Measurements from ENCODE around the gene KIF26A.
A peak's percentile ranks its signal among the peaks of the same experiment; 100 is the strongest.

The KIF26A gene

DNA sequence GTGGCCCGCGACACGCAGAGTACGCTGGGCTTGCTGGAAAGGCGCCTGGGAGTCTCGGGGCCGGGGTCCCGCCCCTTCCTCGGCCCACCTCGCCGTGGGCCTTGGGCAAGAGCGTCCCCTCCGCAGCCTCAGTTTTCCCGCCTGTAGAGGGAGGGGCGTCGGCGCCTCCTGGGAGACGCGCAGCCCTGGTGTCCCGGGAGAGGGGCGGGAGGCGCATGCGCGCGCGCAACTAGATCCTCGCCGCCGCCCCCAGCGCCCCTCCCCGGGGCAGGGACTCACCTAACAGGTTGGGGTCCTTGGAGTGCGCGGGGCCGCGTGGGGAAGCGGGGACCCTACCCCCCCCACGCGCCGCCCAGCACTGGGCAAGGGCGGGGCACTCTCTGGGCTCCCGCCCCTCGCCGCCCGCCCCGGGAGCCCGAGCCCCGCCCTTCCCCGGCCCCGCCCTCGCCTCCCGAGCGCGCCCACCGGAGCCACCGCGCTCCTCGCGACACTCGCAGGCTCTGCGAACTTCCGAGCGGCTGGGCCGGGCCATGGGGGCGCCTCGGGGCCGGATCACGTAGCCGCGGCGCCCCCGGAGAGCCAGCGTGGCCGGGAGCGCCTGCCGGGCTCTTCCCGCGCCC is at the start of gene KIF26A:
TSS of gene KIF26A (plus strand) at position 490 of the 620 bp plus-strand sequence. CDS start 136 bp downstream, outside the sequence.
- peak in 5 of 10 donors; percentile 9 to 86 (median 74) for DNase-seq
- intact Hi-C loops (cut with DNase I): loop anchor here (5.0 kb wide), 1 partner anchor 234 kb away; no protein-coding TSS in a partner anchor

GRCh38 chr14:104090071-104090748 is 48.2 kb upstream of the KIF26A start:
- intact Hi-C loops (cut with DNase I): loop anchor here (5.0 kb wide), 1 partner anchor 42 kb away; no protein-coding TSS in a partner anchor

GRCh38 chr14:104091061-104091926 is 47.1 kb upstream of the KIF26A start:
- peak in 5 of 10 donors; percentile 5 to 67 (median 46) for DNase-seq
- intact Hi-C loops (cut with DNase I): loop anchor here (5.0 kb wide), 1 partner anchor 41 kb away; no protein-coding TSS in a partner anchor

More at GRCh38 chr14:104090071-104090748, 48.2 kb upstream of the KIF26A start:
- peak in 5 of 10 donors; percentile 3 to 79 (median 51) for DNase-seq

- peak in 6 of 10 donors; percentile 5 to 85 (median 48) for DNase-seq
- intact Hi-C loops (cut with DNase I): loop anchor here (5.0 kb wide), 1 partner anchor 40 kb away; no protein-coding TSS in a partner anchor
Measured at GRCh38 chr14:104091927-104092771, 46.2 kb upstream of the KIF26A start.

GRCh38 chr14:104092931-104093365 is 45.4 kb upstream of the KIF26A start:
- peak in 5 of 10 donors; percentile 5 to 78 (median 59) for DNase-seq
- intact Hi-C loops (cut with DNase I): loop anchor here (5.0 kb wide), 1 partner anchor 39 kb away; no protein-coding TSS in a partner anchor

- peak in 5 of 10 donors; percentile 4 to 68 (median 44) for DNase-seq
- intact Hi-C loops (cut with DNase I): loop anchor here (5.0 kb wide), 1 partner anchor 39 kb away; no protein-coding TSS in a partner anchor
Measured at GRCh38 chr14:104093366-104094055, 44.9 kb upstream of the KIF26A start.

GRCh38 chr14:104094056-104094708 is 44.2 kb upstream of the KIF26A start:
- DNase-seq: peak in 4 of 10 donors; percentile 5 to 79 (median 51)
- intact Hi-C loops (cut with DNase I): loop anchor here (5.0 kb wide), 1 partner anchor 38 kb away; no protein-coding TSS in a partner anchor

DNA sequence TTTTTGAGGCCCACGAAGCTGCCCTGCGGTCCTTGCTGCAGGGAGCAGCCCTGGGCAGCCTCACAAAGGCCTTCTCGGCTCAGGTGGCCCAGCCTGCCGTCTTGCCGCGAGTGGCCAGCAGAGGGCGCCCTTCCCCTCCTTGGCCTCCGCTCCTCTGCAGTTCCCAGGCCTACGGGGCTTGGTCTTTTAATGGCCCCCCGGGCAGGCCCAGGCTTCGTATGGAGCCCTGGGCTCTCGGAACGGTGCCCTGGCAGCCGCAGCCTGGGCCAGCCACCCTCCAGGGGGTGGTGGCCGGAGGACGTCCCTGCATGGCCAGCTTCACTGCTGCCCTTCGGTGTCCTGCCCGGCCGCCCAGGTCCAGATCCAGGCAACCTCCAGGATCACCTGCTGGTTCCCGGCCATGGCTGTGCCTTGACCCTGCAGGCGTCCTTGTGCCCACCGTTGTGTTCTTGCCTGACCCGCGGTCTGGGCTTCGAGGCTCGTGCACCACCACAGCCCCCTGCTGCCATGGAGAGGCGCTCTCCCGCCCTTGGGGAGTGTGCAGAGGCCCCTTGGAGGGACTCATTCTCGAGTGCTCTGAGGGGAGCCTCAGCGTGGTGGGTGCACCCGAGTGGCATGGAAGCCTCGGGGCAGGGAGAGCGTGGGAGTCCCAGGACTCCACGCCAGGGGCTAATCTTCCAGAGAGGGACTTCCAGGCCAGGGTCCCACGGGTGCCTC is 43.5 kb upstream of the KIF26A start:
- intact Hi-C loops (cut with DNase I): loop anchor here (5.0 kb wide), 1 partner anchor 37 kb away; no protein-coding TSS in a partner anchor
- DNase-seq: peak; percentile 47 to 95 (median 75)

DNA sequence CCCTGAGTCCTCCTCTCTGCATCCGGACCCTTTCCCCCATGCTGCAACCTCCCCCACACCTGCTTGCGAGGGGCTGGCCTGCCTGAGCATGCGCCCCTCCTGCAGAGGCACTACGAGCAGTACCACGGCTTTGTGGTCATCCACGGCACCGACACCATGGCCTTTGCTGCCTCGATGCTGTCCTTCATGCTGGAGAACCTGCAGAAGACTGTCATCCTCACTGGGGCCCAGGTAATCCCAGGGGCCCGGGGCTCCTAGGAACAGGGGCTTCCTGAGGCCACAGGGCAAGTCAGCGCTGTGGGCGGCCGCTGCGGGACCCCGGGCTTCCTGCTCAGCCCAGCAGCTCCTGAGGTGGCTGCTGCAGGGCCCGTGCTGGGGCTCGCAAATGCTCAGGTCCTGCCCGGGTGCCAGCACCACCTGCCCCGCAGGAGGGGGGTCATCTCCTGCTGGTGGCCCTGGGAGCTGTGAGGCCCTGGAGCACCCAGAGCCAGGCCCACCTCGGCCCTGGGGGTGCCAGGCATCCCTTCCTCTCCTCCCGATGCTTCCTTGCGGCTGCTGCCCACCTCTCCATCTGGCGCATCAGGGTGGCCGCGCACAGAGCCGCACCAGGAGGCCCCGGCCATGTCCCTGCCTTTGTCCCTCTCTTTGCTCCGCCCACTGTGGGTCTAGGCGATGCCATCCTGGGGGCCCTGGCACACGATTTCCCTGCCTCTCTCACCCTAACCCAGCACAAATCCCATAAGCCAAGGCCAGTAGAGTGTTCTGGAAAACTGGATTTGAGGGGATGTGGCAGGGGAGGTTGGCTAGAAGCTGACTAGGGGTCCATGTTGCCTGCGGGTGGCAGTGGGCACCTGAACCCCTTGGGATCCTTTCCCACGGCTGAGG is 42.7 kb upstream of the KIF26A start:
- intact Hi-C loops (cut with DNase I): no loop called here
- peak in 4 of 10 donors; percentile 5 to 82 (median 61) for DNase-seq

- peak in 3 of 10 donors; percentile 47 to 65 (median 52) for DNase-seq
- intact Hi-C loops (cut with DNase I): no loop called here
Measured at GRCh38 chr14:104096318-104096717, 42.1 kb upstream of the KIF26A start.

DNA sequence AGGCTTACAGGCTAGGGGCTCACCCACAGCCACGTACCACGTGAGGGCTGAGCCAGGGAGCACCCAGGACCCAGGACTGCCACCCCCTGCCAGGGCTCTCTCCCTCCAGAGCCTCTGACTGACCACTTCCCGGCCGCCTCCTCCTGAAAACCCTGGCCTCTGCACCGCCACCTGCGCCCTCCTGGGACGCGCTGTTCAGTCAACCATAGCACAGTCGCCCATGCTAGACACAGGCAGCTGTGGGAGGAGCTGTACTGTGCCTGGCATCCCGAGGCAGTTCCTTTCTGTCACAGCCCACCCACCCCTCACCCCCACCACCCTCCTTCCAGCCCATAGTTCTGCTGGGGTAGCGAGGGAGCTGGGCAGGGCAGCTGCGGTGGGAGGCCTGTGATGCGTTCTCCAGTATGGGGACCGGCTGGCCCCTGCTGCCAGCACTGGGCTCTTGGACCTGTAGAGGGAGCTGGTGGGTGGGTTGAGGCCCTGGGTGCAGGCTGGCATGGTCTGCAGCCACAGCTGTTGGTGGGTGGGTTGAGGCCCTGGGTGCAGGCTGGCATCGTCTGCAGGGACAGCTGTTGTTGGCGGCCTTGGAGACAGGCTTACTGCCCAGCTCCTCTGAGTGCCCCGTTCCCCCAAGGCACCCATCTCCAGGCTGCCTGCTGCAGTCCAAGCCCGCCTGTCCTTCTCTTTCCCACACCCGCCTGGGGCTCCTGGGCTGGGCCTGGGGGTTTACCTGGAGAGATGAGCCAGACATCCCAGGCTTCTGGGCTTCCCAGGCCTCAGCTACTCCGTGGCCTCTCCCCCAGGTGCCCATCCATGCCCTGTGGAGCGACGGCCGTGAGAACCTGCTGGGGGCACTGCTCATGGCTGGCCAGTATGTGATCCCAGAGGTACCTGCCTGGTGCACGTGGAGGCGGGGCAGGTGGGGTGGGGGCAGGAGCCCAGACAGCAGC is 41.4 kb upstream of the KIF26A start:
- DNase-seq: peak in 3 of 10 donors; percentile 78 to 89 (median 87)
- intact Hi-C loops (cut with DNase I): no loop called here

GRCh38 chr14:104098272-104099095 is 39.9 kb upstream of the KIF26A start:
- peak in 4 of 10 donors; percentile 3 to 83 (median 47) for DNase-seq
- intact Hi-C loops (cut with DNase I): no loop called here

DNA sequence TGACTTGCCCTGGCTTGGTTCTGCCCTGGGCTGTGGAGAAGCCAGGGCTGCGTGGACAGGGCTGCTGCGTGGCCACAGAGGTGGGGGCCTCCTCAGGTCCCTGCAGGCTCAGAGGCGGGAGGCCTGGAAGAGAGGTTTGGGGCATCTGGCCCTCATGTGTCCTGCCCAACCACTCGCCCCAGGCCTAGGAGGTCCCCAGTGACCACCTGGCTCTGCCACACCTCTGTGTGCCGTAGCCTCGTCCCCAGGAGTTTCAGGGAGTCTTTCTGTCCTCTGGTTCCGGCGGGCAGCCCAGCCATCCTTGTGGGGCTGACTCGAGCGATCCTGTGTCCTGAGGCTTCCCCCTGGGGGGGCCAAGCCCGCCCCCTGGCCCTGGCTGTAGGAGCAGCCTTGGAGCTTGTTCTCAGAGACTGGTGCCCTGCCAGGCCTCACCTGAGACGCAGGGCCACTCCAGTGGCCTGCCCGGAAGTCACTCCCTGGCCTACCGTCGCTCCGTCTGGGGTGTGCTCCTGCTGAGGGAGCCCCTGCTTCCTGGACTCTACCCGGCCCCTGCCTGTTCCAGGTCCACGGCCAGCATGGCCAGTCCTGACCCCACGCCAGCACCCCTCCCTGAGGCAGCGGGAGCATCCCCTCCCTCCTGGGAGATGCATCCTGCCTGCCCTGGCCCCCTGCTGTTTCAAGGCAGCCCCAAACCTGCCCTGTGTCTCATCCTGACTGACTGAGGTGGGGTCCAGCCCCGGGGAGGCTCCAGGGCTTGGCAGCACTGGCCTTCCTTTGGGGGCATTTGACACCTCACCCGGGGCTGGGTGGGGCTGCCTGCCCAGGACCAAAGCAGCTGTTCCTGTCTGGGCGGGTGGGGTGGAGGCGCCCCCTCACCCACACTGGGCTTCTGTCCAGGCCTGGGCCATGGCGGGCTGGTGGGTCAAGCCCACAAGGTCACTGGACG is 39.0 kb upstream of the KIF26A start:
- peak in 4 of 10 donors; percentile 3 to 74 (median 64) for DNase-seq
- intact Hi-C loops (cut with DNase I): no loop called here
